HG02885 (cell line): ENCODE data around the gene GMDS.

Source experiments
- ATAC-seq: cut with Tn5 transposase; IDR thresholded peaks from one replicate; pipeline ENCODE4 v1.9.1; 2021; ENCODE audit warnings: mild to moderate bottlenecking; ENCODE audit not compliant: unreplicated experiment, poor library complexity

Gene GMDS

DNA sequence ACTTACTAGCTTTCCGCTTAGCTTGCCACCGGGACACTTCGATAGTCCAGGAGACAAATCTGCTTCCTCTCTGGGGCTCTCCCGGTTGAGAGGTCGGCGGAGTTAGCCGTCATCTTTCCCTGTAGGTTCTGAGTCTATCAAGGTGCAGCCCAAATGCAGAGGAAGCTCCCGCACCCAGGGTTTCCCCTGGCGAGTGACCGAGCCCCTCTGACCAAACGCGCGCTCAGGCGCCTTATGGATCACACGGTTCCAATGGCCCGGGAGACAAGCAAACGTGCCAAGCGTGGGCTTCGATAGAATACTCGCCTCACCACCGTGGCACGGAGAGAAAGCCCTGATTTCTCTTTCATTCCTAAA, 651.5 kb downstream of the GMDS start:
- ATAC-seq, result no peak

DNA sequence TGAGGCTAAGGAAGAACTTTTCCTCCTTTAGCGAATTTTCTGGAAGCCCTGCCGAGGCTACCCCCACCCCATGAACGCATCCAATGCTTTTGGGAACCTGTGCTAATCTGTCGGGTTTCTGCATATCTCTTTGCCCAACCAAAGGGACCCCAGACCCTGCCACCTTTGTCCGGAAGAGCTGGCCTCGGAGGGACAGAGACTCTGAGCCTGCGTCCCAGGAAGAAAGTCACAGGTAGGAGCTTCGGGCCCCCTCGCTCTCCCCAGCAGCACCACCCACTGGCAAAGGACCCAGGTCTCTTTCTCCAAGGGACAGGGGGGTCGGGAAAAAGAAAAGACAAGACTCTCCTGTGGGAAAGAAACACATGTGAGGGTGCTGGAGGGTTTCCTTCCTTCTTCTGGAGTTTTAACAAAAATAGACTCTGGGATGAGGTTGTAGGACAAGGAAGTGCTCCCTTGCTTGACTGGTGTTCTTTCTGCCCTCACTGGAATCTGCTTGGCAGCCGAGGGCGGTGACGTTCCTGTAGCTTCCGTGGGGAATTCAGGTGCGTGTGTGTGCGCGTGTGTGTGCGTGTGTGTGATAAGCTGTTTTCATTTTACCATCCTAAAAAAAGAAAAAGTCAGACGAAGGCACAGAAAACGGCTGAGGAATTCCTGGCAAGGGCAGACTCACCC, 652.0 kb downstream of the GMDS start:
- ATAC-seq, result no peak

DNA sequence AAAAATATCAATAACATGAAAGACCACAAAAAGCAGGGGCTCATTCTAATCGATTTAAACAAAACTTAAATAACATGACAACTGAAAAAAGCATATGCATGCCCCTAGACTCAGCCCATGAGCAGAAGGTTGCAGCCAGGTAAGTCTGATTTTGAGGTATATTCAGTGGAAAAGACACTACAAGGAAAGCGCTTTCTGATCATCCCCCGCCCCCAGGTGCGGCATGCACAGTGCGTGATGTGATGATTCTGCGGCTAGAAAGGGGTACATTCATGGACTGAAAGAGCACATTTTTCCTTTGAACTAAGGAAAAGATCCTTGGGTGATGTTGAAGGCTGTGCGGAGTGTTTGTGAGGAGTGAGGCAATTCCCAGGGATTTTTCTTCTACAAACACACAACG, 652.6 kb downstream of the GMDS start:
- no peak for ATAC-seq

DNA sequence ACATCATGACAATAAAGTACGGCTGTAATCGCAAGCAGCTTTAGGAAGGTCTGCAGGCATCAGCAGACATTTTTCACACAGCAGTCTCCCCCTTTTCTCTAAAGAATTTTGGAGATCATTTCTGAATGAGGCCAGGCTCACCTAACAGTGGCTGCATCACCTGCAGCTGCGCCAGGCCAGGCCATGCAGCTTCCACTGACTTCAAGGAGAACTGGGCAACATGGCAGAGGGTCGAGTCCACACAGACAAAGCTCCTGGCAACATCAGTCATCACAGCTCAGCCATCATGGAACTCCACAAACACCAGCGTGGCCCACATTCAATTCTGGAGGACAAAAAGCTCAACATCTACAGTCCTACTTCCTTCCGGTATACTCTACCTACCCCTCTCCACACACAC, 653.5 kb downstream of the GMDS start:
- ATAC-seq, result no peak

- no peak for ATAC-seq
Observed at GRCh38 chr6:1591243-1591642, 654.2 kb downstream of the GMDS start.

GRCh38 chr6:1590580-1590979, 654.8 kb downstream of the GMDS start:
- ATAC-seq, result no peak

- no peak for ATAC-seq
Observed at GRCh38 chr6:1589208-1589607, 656.2 kb downstream of the GMDS start.

DNA sequence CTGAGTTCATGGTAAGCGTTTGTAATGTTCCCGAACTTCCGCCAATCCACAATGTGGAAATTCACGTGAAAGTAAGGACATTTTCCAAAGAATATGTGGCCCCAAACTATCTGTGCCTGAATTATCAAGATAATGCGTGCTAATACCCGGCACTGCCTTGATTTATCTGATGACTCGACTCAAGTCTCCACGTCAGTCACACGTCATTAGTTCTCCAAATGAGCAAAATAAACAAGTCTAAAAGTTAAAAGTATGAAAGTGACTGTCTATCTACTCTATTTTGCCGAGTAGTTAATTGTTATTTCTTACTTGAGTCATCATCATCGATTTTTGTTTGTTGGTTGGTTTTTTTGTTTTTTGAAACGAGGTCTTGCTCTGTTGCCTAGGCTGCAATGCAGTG, 657.4 kb downstream of the GMDS start:
- no peak for ATAC-seq

DNA sequence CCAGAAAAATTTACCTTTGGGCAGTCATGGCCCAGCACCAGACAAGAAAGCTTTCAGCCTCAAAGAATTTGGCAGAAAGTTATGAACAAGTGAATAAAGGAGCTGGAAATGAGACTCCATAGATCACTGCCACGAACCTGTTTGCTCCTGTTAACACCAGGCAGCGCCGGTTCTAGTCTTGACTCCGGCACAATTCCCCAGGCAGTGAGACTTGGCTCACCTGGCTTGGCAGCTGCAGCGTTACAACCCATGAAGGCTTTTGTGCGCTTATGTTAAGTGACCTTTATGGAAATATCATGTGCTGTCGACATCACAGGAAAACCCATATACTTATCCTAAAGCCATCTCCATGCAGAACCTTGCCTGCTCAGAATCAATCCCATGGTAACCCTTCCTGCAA, 657.9 kb downstream of the GMDS start:
- ATAC-seq, result no peak

- ATAC-seq, result no peak
Observed at GRCh38 chr6:1586861-1587450, 658.4 kb downstream of the GMDS start.

DNA sequence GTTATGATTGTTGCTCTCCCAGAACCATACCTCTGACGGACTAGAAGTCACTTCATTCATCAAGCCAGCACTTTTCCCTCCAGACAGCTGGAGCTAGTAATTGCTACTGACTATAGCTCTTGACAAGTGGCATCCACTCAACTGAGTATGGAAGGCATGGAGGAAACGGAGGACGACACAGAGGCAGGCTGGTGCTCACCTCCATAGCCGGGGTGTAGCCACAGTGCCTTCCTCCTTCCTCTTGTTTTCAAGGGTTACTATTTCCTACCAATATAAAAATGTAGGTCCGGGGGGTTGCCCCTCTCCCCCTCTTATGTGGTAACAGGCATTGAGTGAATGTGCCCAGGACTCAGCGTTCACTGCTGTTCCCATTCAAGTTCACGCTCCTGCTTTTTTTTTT, 659.1 kb downstream of the GMDS start:
- ATAC-seq, result no peak

GRCh38 chr6:1585669-1586049, 659.7 kb downstream of the GMDS start:
- ATAC-seq, result no peak

DNA sequence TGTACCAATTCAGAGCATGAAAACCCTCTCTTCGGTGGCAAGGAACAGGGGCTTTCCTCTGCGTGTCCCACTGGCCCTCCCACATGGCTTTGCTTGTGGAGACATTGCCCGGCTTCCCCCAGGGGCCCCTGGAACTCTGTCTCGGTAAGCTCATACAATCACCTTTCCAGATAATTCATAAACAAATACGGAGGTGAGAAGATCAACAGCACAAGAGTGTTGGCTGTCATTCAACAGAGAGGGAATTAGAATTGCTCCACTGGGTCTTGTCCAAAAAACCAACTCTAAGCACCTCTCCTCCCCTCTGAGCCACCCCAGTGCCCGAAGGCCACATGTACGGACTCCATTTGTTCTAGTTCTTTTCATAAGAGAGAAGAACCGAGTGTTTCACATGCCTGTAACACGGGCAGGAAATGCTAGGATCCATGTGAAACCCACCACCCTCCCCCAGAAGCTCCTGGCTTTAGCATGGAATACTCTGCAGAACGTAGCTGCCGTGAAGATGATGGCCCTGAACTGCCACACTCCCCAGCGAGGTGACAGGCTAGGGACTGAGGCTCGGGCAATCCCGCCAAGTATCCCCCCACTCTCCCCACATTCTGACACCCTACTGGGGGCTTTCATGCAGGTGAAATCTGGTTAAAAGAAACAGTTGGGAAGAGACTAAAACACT, 660.3 kb downstream of the GMDS start:
- ATAC-seq, result no peak

GRCh38 chr6:1584146-1584545, 661.3 kb downstream of the GMDS start:
- ATAC-seq, result no peak

DNA sequence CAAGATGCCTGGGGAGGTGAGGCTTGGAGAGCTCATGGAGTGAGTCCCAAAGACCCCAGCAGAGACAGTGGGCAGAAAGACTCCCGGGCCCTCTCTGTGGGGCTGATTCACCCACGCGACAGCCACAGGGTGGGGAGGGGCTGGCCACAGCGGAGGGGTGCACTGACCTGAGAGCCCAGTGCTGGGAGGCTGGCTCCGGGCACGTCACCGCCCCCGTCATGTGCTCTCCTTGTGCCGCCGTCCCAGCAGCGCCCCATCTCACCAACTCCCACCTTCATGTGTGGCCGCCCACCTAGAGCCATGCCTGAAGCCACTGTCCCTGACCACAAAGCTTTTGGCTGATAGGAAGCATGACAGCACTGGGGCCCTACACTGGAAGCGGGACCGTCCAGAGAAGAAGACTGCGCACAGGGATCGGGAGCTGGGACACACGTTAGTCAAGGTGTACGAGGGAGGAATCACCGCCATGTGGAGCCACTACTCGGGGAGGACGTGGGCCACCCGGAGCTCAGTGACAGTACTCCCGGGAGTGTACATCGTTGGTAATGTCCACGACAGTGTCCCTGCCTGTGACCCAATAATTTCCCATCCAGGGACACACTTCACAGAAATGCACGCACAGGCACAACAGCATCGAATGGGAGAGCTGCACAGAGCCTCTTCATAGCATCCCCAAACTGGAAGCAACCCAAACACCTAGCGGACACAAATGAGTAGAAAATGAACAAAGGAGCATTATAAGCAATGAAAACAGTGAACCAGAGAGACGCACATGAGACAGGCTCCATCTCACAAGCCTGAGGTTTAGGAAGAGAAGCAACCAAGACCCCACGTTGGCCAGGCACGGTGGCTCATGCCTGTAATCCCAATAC, 664.0 kb downstream of the GMDS start:
- ATAC-seq, result no peak

GRCh38 chr6:1580585-1580984, 664.8 kb downstream of the GMDS start:
- ATAC-seq, result no peak

GRCh38 chr6:1580109-1580508, 665.3 kb downstream of the GMDS start:
- no peak for ATAC-seq

DNA sequence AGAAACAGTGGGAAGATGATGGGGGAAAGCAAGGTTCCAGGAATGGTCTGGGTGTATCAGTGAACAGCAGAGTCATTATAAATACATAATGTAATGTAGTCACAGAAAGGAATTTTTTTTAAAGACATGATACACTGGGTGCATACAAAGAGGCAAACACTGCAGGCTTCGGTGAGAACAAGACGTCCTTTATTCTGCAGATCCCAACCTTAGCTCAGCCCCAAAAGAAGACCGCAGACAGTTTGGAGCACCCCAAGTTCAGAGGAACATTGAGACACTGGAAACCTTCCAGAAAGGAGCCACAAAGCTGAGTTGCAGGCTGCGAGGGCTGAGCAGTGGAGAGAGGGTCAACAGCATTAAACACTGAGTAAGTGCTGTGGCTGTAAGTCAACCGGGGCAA, 666.3 kb downstream of the GMDS start:
- no peak for ATAC-seq

GRCh38 chr6:1577896-1578745, 667.3 kb downstream of the GMDS start:
- ATAC-seq, result peak; percentile 56

DNA sequence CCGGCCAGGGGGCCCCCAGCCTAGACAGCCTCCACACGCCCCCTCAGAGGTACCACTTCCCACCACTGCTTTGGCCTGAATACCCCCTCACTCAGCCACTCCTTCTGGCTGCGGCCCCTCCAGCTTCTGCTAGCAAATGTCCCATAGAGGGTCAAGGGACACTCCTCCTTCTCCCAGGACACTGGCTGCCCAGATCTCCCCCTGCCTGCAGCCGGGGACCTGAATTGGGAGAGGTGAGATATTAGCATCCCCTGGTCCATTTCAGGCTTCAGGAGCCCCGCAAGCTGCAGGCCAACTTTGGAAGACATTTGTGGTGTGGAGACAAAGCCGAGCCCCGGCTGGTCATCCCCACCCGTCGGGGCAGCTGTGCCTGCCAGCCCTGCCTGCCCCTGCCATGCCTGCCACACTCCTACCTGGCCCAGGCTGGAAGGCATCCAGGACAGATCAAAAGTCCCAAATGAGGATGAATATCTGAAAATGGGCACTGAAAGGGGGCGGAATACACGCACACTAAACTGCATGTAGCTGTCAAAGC, 668.2 kb downstream of the GMDS start:
- ATAC-seq, result no peak
